ENCODE data around the gene GPATCH8.

GRCh38 chr17:44451016-44451627, 52.1 kb downstream of the GPATCH8 start:
- TF ChIP-seq JUND (IDR thresholded peaks at IDR 0.05; ENCODE audit: borderline replicate concordance, low read depth, low read length) (no peak), JUND (tag; IDR thresholded peaks at IDR 0.05; ENCODE audit: borderline replicate concordance, low read depth, low read length) (no peak), HDAC6 (IDR thresholded peaks at IDR 0.05; ENCODE audit: low read depth, low read length) (no peak), ZZZ3 (IDR thresholded peaks at IDR 0.05) (no peak), LEF1 (IDR thresholded peaks at IDR 0.05) (no peak), MTA3 (IDR thresholded peaks at IDR 0.05; ENCODE audit: borderline replicate concordance) (no peak), TAF1 (IDR thresholded peaks at IDR 0.05; ENCODE audit: control insufficient read depth, extremely low read depth, insufficient read depth, low read length, severe bottlenecking) (no peak), GMEB1 (CRISPR knock-in tag; IDR thresholded peaks at IDR 0.05) (no peak)

Data from K562 (cell line).